T-cell (primary cell): ENCODE measurements around the gene UBE2Q2. TPM values are rescaled to one million over a fixed set of nuclear protein-coding genes. Genes with fewer than 3 reads are reported as not detected.

Source experiments
- ATAC-seq, 4 experiments: fragments of 200-7000 bp in 3 of 4; fragments of 150-1000 bp in 1 of 4; cut with Tn5 transposase; replicated peaks in 1 of 4; 1 replicate in 3 of 4; 2 replicates in 1 of 4; pipeline ENCODE4 v1.10.0; 2021; ENCODE audit warnings: moderate library complexity in 3 of 4, mild to moderate bottlenecking in 2 of 4, moderate number of reproducible peaks in 1 of 4
- CTCF ChIA-PET, 2 donors: fragments of 300-600 bp; sonication (Branson Sonifier 250); formaldehyde crosslinking; loops; one replicate each; lab custom pipeline; 2022; ENCODE audit warnings: antibody characterized with exemption in 2 of 2; lab: Charles Lee
- POLR2A ChIA-PET, 2 donors: fragments of 300-600 bp; sonication (Branson Sonifier 250); formaldehyde crosslinking; loops; one replicate each; lab custom pipeline; 2022; ENCODE audit warnings: antibody characterized with exemption in 2 of 2; lab: Charles Lee
- DNase-seq, 35 experiments: peaks; one replicate each; pipeline versions ENCODE4 v3.0.0 to v3.0.0-alpha.2; 2013 to 2023
- H3K27ac ChIP-seq: one replicate; pipeline ENCODE4 v1.5.1; 2013; ENCODE audit warnings: low read length
- H3K27me3 ChIP-seq, 2 experiments: replicated peaks in 1 of 2; 1 replicate in 1 of 2; 2 replicates in 1 of 2; pipeline versions ENCODE4 v1.6.1 to v1.7.0; 2013; ENCODE audit warnings: low read length in 1 of 2, mixed read lengths in 1 of 2; ENCODE audit not compliant: control insufficient read depth in 2 of 2, insufficient read depth in 2 of 2; ENCODE audit errors: extremely low read depth in 1 of 2
- H3K36me3 ChIP-seq, 2 donors: 1 replicate in 1 of 2; 2 replicates in 1 of 2; pipeline versions ENCODE4 v1.6.1 to v1.7.0; 2013; ENCODE audit warnings: low read length in 1 of 2; ENCODE audit not compliant: control insufficient read depth in 2 of 2, insufficient read depth in 1 of 2; ENCODE audit errors: extremely low read depth in 1 of 2
- H3K4me1 ChIP-seq, 2 experiments: 1 replicate in 1 of 2; 2 replicates in 1 of 2; pipeline versions ENCODE4 v1.6.1 to v1.7.0; 2013; ENCODE audit warnings: low read length in 2 of 2, mixed read lengths in 1 of 2; ENCODE audit not compliant: insufficient read depth in 2 of 2, control insufficient read depth in 1 of 2; ENCODE audit errors: extremely low read depth in 1 of 2
- H3K4me3 ChIP-seq, 2 donors: 1 replicate in 1 of 2; 2 replicates in 1 of 2; pipeline versions ENCODE4 v1.5.1 to v1.7.0; 2013; ENCODE audit warnings: mild to moderate bottlenecking in 2 of 2, low read length in 1 of 2, moderate library complexity in 1 of 2; ENCODE audit not compliant: control insufficient read depth in 1 of 2; ENCODE audit errors: extremely low read depth in 1 of 2
- H3K9me3 ChIP-seq: 2 replicates; pipeline ENCODE4 v1.7.0; 2013
- H3K27ac Mint-ChIP-seq, 2 donors: one replicate each; pipeline ENCODE4 v1.8.0; 2020 to 2021; ENCODE audit warnings: mild to moderate bottlenecking in 2 of 2, mixed read lengths in 2 of 2
- H3K27me3 Mint-ChIP-seq, 2 donors: one replicate each; pipeline ENCODE4 v1.8.0; 2021 to 2022; ENCODE audit warnings: mixed read lengths in 2 of 2
- H3K36me3 Mint-ChIP-seq: one replicate; pipeline ENCODE4 v1.8.0; 2021; ENCODE audit warnings: mixed read lengths
- H3K4me1 Mint-ChIP-seq, 3 donors: one replicate each; pipeline ENCODE4 v1.8.0; 2020 to 2022; ENCODE audit warnings: mixed read lengths in 3 of 3, mild to moderate bottlenecking in 1 of 3
- H3K4me3 Mint-ChIP-seq, 3 donors: one replicate each; pipeline ENCODE4 v1.8.0; 2020 to 2022; ENCODE audit warnings: mild to moderate bottlenecking in 3 of 3, mixed read lengths in 3 of 3, moderate library complexity in 3 of 3
- H3K9me3 Mint-ChIP-seq, 3 donors: one replicate each; pipeline ENCODE4 v1.8.0; 2020 to 2022; ENCODE audit warnings: mixed read lengths in 3 of 3
- WGBS: methylation state at CpG from one replicate; pipeline ENCODE4 v1.1.5; 2013; ENCODE audit warnings: missing lambda C conversion rate; ENCODE audit not compliant: insufficient coverage; 5-methylcytosine and 5-hydroxymethylcytosine counted together
- total RNA-seq, 35 experiments: library from RNA in 6 of 35; stranded (reverse) in 6 of 35; fragments of 120-200 nt in 1 of 35; gene quantifications; one replicate each; pipeline versions ENCODE4 v1.2.1 to v1.2.4 and lab custom pipeline; 2013 to 2026

UBE2Q2 gene
- total RNA-seq, 5 donors from 2014 or later (not counting 1 experiment from before 2014, with no cell fraction given), result 28.6 to 40.9 (median 36.9) TPM

DNA sequence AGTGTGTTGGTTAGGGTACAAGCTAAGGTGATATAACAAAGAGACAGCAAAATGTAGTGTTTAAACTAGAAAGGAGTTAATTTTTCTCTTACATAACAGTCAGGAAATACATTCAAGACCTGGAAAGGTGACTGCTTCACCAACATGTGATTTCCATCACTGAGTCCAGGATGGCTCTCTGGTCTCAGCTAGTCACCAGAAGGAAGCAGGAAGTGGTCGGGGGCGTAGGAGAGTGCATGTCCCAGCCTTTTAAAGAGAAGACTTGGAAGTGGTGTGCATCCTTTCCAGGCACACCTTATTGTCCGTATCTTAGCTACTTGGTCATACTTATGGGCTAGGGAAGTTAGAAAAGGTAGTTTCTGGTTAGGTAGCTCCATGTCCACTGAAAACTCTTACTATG lies 11.1 kb upstream of the UBE2Q2 start:
- Mint-ChIP-seq H3K27me3 (no peaks in the 10 kb centered on the region), H3K36me3 (no peaks in the 10 kb centered on the region), H3K4me3 (no peak overlapping the region), H3K9me3 (no peaks in the 10 kb centered on the region), H3K27ac (no peak overlapping the region), H3K4me1 (no peaks in the 10 kb centered on the region)
- Histone ChIP-seq H3K36me3 (no peaks in the 10 kb centered on the region), H3K9me3 (no peaks in the 10 kb centered on the region), H3K4me1 (no peaks in the 10 kb centered on the region), H3K4me3 (no peak overlapping the region), H3K27ac (no peak overlapping the region), H3K27me3 (no peaks in the 10 kb centered on the region)
- ATAC-seq, result no peak
- POLR2A ChIA-PET, result no interaction called here
- no peak for DNase-seq
- WGBS, result 43% methylated on average over 2 of the region's 3 CpGs
- CTCF ChIA-PET, result no interaction called here

- Histone ChIP-seq H3K9me3 (no peaks in the 10 kb centered on the region), H3K27ac (no peak overlapping the region), H3K4me3 (no peak overlapping the region), H3K4me1 (no peaks in the 10 kb centered on the region), H3K27me3 (no peaks in the 10 kb centered on the region), H3K36me3 (no peaks in the 10 kb centered on the region)
- no peak overlapping the region for H3K27ac Mint-ChIP-seq
- no peaks in the 10 kb centered on the region for H3K36me3 Mint-ChIP-seq
- WGBS, result no CpG with 5 or more reads among the region's 2 CpGs
- CTCF ChIA-PET, result no interaction called here
- no peak for DNase-seq
- no peaks in the 10 kb centered on the region for H3K27me3 Mint-ChIP-seq
- ATAC-seq, result no peak
- POLR2A ChIA-PET, result no interaction called here
- H3K4me3 Mint-ChIP-seq, result no peak overlapping the region
- no peaks in the 10 kb centered on the region for H3K4me1 Mint-ChIP-seq
- H3K9me3 Mint-ChIP-seq, result no peaks in the 10 kb centered on the region
These were observed 9.2 kb upstream of the UBE2Q2 start for GRCh38 chr15:75834021-75834420.

DNA sequence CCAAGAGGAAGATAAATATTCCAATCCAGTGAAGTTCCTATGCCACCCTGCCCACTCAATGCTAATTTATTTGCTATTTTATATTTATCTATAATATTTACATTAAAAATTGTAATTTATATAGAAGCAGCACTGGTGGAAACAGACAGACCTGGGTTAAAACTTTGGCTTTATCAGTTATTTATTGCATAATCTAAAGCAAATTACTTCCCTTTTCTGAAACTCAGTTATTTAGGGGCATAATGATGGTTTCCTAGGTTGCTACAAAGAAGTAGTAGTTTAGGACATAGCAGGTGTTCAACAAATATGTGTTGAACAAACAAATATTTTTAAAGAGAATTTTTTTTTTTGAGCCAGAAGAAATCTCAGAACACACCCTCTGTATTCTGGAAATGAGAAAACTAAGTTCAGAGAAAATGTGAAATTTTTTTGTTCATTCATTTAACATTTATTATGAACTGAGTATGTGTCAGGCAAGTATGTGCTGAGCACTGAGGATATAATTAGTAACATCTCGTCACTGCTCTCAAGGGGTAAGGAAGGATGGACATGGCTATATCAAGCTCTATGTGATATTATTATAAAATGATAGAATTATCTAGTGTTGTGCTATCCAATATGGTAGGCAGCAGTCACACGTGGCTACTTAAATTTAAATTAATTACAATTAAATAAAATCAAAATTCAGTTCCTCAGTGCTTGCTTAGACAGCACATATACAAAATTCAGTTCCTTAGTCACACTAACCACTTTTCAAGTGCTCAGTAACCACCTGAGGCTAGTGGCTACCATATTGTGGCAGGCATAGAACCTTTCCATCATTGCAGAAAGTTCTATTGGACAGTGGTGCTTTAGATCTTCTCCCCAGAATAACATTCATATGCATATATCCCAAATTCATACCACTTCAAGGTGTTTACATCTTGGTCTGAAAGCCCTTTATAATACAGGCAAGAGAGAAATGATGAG lies 7.0 kb upstream of the UBE2Q2 start:
- H3K4me3 Mint-ChIP-seq, result no peak overlapping the region
- no peaks in the 10 kb centered on the region for H3K36me3 Mint-ChIP-seq
- DNase-seq (no peak), ATAC-seq (peak in 1 of 4 experiments; percentile 11)
- no peaks in the 10 kb centered on the region for H3K36me3 ChIP-seq
- H3K4me1 ChIP-seq, result no peaks in the 10 kb centered on the region
- ChIA-PET CTCF (interaction anchor here in 1 of 2 donors (0.6 to 1.1 kb wide), 3 partner anchors 17 to 1176 kb away, joined by 3 to 8 read pairs (median 4); no protein-coding TSS in a partner anchor), POLR2A (interaction anchor here in 1 of 2 donors (0.6 kb wide), 1 partner anchor 11 kb away, joined by 9 read pairs; no protein-coding TSS in a partner anchor)
- no peaks in the 10 kb centered on the region for H3K27me3 ChIP-seq
- H3K27ac ChIP-seq, result no peak overlapping the region
- no peak overlapping the region for H3K4me3 ChIP-seq
- no peak overlapping the region for H3K27ac Mint-ChIP-seq
- no peaks in the 10 kb centered on the region for H3K27me3 Mint-ChIP-seq
- H3K9me3 ChIP-seq, result no peaks in the 10 kb centered on the region
- H3K4me1 Mint-ChIP-seq, result no peaks in the 10 kb centered on the region
- no peaks in the 10 kb centered on the region for H3K9me3 Mint-ChIP-seq
- 100% methylated on average over 1 of the region's 2 CpGs for WGBS

DNA sequence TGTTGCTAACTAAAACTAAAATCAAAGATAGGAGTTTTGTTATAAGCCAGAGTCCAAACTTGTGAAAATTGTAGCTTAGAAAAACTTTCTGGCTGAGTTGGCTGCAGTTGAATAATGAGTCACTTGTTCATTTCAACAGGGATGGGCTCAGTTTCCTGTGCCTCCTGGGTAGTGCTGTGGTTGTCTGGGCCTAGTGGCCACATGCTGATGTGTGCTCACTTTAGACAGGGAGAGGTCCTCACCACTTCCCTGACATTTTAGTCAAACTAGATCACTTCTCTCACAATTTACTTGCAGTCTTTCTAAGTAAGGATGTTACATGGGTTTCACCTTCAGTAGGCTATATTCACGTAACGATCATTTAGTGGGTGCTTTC lies 6.3 kb upstream of the UBE2Q2 start:
- Mint-ChIP-seq H3K27ac (no peak overlapping the region), H3K4me3 (no peak overlapping the region), H3K36me3 (no peaks in the 10 kb centered on the region), H3K9me3 (no peaks in the 10 kb centered on the region), H3K27me3 (no peaks in the 10 kb centered on the region), H3K4me1 (peaks cover 0 to 3% (median 1%) of the 10 kb centered on the region in 3 donors)
- DNase-seq, result peak in 25 of 35 experiments; percentile 5 to 53 (median 21)
- ChIA-PET POLR2A (no interaction called here), CTCF (interaction anchor here in 1 of 2 donors (0.6 kb wide), 2 partner anchors 107 to 1176 kb away, joined by 3 to 4 read pairs; no protein-coding TSS in a partner anchor)
- Histone ChIP-seq H3K36me3 (no peaks in the 10 kb centered on the region), H3K27ac (peak overlapping the region; percentile 5), H3K4me1 (no peaks in the 10 kb centered on the region), H3K27me3 (no peaks in the 10 kb centered on the region), H3K4me3 (no peak overlapping the region), H3K9me3 (no peaks in the 10 kb centered on the region)
- ATAC-seq, result peak; percentile 80 to 97 (median 90)
- WGBS, result 28% methylated on average over 2 of the region's 2 CpGs

GRCh38 chr15:75840659-75841058 lies 2.6 kb upstream of the UBE2Q2 start:
- H3K27me3 Mint-ChIP-seq, result no peaks in the 10 kb centered on the region
- no peak overlapping the region for H3K4me3 Mint-ChIP-seq
- H3K36me3 ChIP-seq, result no peaks in the 10 kb centered on the region
- H3K27ac ChIP-seq, result no peak overlapping the region
- H3K27ac Mint-ChIP-seq, result no peak overlapping the region
- DNase-seq (no peak), ATAC-seq (no peak)
- no peaks in the 10 kb centered on the region for H3K9me3 ChIP-seq
- no peak overlapping the region for H3K4me3 ChIP-seq
- POLR2A ChIA-PET, result interaction anchor here in 1 of 2 donors (0.7 kb wide), 2 partner anchors 15 to 53 kb away, joined by 3 read pairs; no protein-coding TSS in a partner anchor
- H3K4me1 Mint-ChIP-seq, result peaks cover 16 to 24% (median 16%) of the 10 kb centered on the region in 3 donors
- H3K27me3 ChIP-seq, result no peaks in the 10 kb centered on the region
- H3K4me1 ChIP-seq, result peaks cover 10 to 21% of the 10 kb centered on the region in 2 experiments
- H3K9me3 Mint-ChIP-seq, result no peaks in the 10 kb centered on the region
- H3K36me3 Mint-ChIP-seq, result no peaks in the 10 kb centered on the region
- CTCF ChIA-PET, result interaction anchor here in 1 of 2 donors (0.6 kb wide), 1 partner anchor 120 kb away, joined by 4 read pairs; no protein-coding TSS in a partner anchor

- Histone ChIP-seq H3K27ac (no peak overlapping the region), H3K9me3 (no peaks in the 10 kb centered on the region), H3K4me3 (no peak overlapping the region), H3K27me3 (no peaks in the 10 kb centered on the region), H3K36me3 (no peaks in the 10 kb centered on the region), H3K4me1 (peaks cover 12 to 28% of the 10 kb centered on the region in 2 experiments)
- Mint-ChIP-seq H3K27ac (peak overlapping the region; percentile 6 to 77), H3K36me3 (no peaks in the 10 kb centered on the region), H3K4me3 (peak overlapping the region; percentile 24 to 94 (median 48)), H3K4me1 (peaks cover 25 to 33% (median 26%) of the 10 kb centered on the region in 3 donors), H3K9me3 (no peaks in the 10 kb centered on the region), H3K27me3 (no peaks in the 10 kb centered on the region)
- POLR2A ChIA-PET, result interaction anchor here in 1 of 2 donors (0.6 to 0.7 kb wide), 3 partner anchors 11 to 122 kb away, joined by 3 read pairs; no protein-coding TSS in a partner anchor
- CTCF ChIA-PET, result interaction anchor here in 1 of 2 donors (0.6 kb wide), 1 partner anchor 874 kb away, joined by 4 read pairs; no protein-coding TSS in a partner anchor
- no peak for DNase-seq
- ATAC-seq, result no peak
These were observed 1.6 kb upstream of the UBE2Q2 start for GRCh38 chr15:75841626-75842025.
